ENCODE measurements around the gene SFSWAP. TPM values are rescaled to one million over a fixed set of nuclear protein-coding genes. Genes with fewer than 3 reads are reported as not detected.

Gene SFSWAP
- total RNA-seq, 1 donor from 2014 or later, result 46.9 TPM

GRCh38 chr12:131844656-131845055 lies 133.8 kb downstream of the SFSWAP start:
- Histone ChIP-seq H3K4me1 (no peaks in the 10 kb centered on the region), H3K36me3 (no peaks in the 10 kb centered on the region), H3K9me3 (no peaks in the 10 kb centered on the region), H3K27ac (no peak overlapping the region), H3K4me3 (no peak overlapping the region), H3K27me3 (ENCODE audit: low read depth) (no peaks in the 10 kb centered on the region)
- DNase-seq, result no peak
- no peak for TF ChIP-seq CTCF (IDR thresholded peaks at IDR 0.05)
- no peak for ATAC-seq
- intact Hi-C loops (cut with DNase I), result no loop called here

GRCh38 chr12:131845121-131845520 lies 134.2 kb downstream of the SFSWAP start:
- Histone ChIP-seq H3K4me1 (no peaks in the 10 kb centered on the region), H3K36me3 (no peaks in the 10 kb centered on the region), H3K27me3 (ENCODE audit: low read depth) (peaks cover 3% of the 10 kb centered on the region), H3K27ac (no peak overlapping the region), H3K4me3 (no peak overlapping the region), H3K9me3 (no peaks in the 10 kb centered on the region)
- no peak for TF ChIP-seq CTCF (IDR thresholded peaks at IDR 0.05)
- ATAC-seq (no peak), DNase-seq (no peak)
- intact Hi-C loops (cut with DNase I), result no loop called here

- Histone ChIP-seq H3K27ac (no peak overlapping the region), H3K4me1 (no peaks in the 10 kb centered on the region), H3K9me3 (no peaks in the 10 kb centered on the region), H3K27me3 (ENCODE audit: low read depth) (peaks cover 4% of the 10 kb centered on the region), H3K4me3 (no peak overlapping the region), H3K36me3 (no peaks in the 10 kb centered on the region)
- intact Hi-C loops (cut with DNase I), result no loop called here
- TF ChIP-seq CTCF (IDR thresholded peaks at IDR 0.05), result no peak
- DNase-seq (no peak), ATAC-seq (no peak)
Observed at GRCh38 chr12:131847456-131847855, 136.6 kb downstream of the SFSWAP start.

- DNase-seq, result no peak
- Histone ChIP-seq H3K36me3 (no peaks in the 10 kb centered on the region), H3K27me3 (ENCODE audit: low read depth) (peaks cover 11% of the 10 kb centered on the region), H3K4me3 (no peak overlapping the region), H3K4me1 (no peaks in the 10 kb centered on the region), H3K27ac (no peak overlapping the region), H3K9me3 (no peaks in the 10 kb centered on the region)
- ATAC-seq, result no peak
- intact Hi-C loops (cut with DNase I), result no loop called here
- TF ChIP-seq CTCF (IDR thresholded peaks at IDR 0.05), result no peak
Observed at GRCh38 chr12:131848753-131849152, 137.9 kb downstream of the SFSWAP start.

Other genes starting within 250 kb of the SFSWAP start
- 2.5 TPM for gene MMP17, start 117.3 kb downstream of the SFSWAP start, total RNA-seq
- gene ULK1, start 183.5 kb downstream of the SFSWAP start, total RNA-seq, result 32.2 TPM
- 19.1 TPM for gene PUS1, start 218.2 kb downstream of the SFSWAP start, total RNA-seq
- gene EP400, start 238.9 kb downstream of the SFSWAP start, total RNA-seq, result 46.2 TPM